ENCODE measurements around the gene NRP1.

Gene NRP1

GRCh38 chr10:33345236-33345635 lies 10.8 kb upstream of the NRP1 start:
- Histone ChIP-seq H3K9me3 (ENCODE audit: control insufficient read depth, low read length) (no peaks in the 10 kb centered on the region), H3K4me3 (ENCODE audit: low read length) (no peak overlapping the region), H3K36me3 (ENCODE audit: control insufficient read depth, insufficient read depth, low read length) (no peaks in the 10 kb centered on the region), H3K27me3 (ENCODE audit: control insufficient read depth, insufficient read depth, low read length) (no peaks in the 10 kb centered on the region), H3K9ac (ENCODE audit: low read length) (no peak overlapping the region), H3K4me1 (ENCODE audit: control insufficient read depth, insufficient read depth, low read length) (no peaks in the 10 kb centered on the region)

- no peaks in the 10 kb centered on the region for H3K27me3 ChIP-seq (ENCODE audit: control insufficient read depth, insufficient read depth, low read length)
- H3K4me3 ChIP-seq (ENCODE audit: low read length) = no peak overlapping the region
- H3K4me1 ChIP-seq (ENCODE audit: control insufficient read depth, insufficient read depth, low read length) = no peaks in the 10 kb centered on the region
- H3K36me3 ChIP-seq (ENCODE audit: control insufficient read depth, insufficient read depth, low read length) = no peaks in the 10 kb centered on the region
- no peak overlapping the region for H3K9ac ChIP-seq (ENCODE audit: low read length)
- no peaks in the 10 kb centered on the region for H3K9me3 ChIP-seq (ENCODE audit: control insufficient read depth, low read length)
Observed at GRCh38 chr10:33344676-33345075, 10.2 kb upstream of the NRP1 start.

GRCh38 chr10:33341637-33342036 lies 7.2 kb upstream of the NRP1 start:
- no peak overlapping the region for H3K9ac ChIP-seq (ENCODE audit: low read length)
- H3K4me3 ChIP-seq (ENCODE audit: low read length) = no peak overlapping the region
- H3K36me3 ChIP-seq (ENCODE audit: control insufficient read depth, insufficient read depth, low read length) = no peaks in the 10 kb centered on the region

GRCh38 chr10:33337326-33337957 lies 3.0 kb upstream of the NRP1 start:
- Histone ChIP-seq H3K36me3 (ENCODE audit: control insufficient read depth, insufficient read depth, low read length) (no peaks in the 10 kb centered on the region), H3K9ac (ENCODE audit: low read length) (peak overlapping the region; percentile 55)

More at GRCh38 chr10:33341637-33342036, 7.2 kb upstream of the NRP1 start:
- Histone ChIP-seq H3K9me3 (ENCODE audit: control insufficient read depth, low read length) (no peaks in the 10 kb centered on the region), H3K4me1 (ENCODE audit: control insufficient read depth, insufficient read depth, low read length) (peaks cover 5% of the 10 kb centered on the region), H3K27me3 (ENCODE audit: control insufficient read depth, insufficient read depth, low read length) (peaks cover 7% of the 10 kb centered on the region)

GRCh38 chr10:33336582-33337325 lies 2.3 kb upstream of the NRP1 start:
- peak overlapping the region; percentile 55 for H3K9ac ChIP-seq (ENCODE audit: low read length)
- H3K36me3 ChIP-seq (ENCODE audit: control insufficient read depth, insufficient read depth, low read length) = no peaks in the 10 kb centered on the region
- H3K27me3 ChIP-seq (ENCODE audit: control insufficient read depth, insufficient read depth, low read length) = peaks cover 7% of the 10 kb centered on the region
- H3K9me3 ChIP-seq (ENCODE audit: control insufficient read depth, low read length) = no peaks in the 10 kb centered on the region
- H3K4me1 ChIP-seq (ENCODE audit: control insufficient read depth, insufficient read depth, low read length) = peaks cover 10% of the 10 kb centered on the region
- H3K4me3 ChIP-seq (ENCODE audit: low read length) = peak overlapping the region; percentile 51

More at GRCh38 chr10:33337326-33337957, 3.0 kb upstream of the NRP1 start:
- no peaks in the 10 kb centered on the region for H3K9me3 ChIP-seq (ENCODE audit: control insufficient read depth, low read length)
- H3K4me3 ChIP-seq (ENCODE audit: low read length) = peak overlapping the region; percentile 16
- peaks cover 7% of the 10 kb centered on the region for H3K27me3 ChIP-seq (ENCODE audit: control insufficient read depth, insufficient read depth, low read length)
- H3K4me1 ChIP-seq (ENCODE audit: control insufficient read depth, insufficient read depth, low read length) = peaks cover 10% of the 10 kb centered on the region

GRCh38 chr10:33335801-33336581 lies 1.5 kb upstream of the NRP1 start:
- Histone ChIP-seq H3K36me3 (ENCODE audit: control insufficient read depth, insufficient read depth, low read length) (no peaks in the 10 kb centered on the region), H3K9me3 (ENCODE audit: control insufficient read depth, low read length) (no peaks in the 10 kb centered on the region), H3K4me3 (ENCODE audit: low read length) (peak overlapping the region; percentile 51), H3K9ac (ENCODE audit: low read length) (peak overlapping the region; percentile 55), H3K4me1 (ENCODE audit: control insufficient read depth, insufficient read depth, low read length) (peaks cover 11% of the 10 kb centered on the region), H3K27me3 (ENCODE audit: control insufficient read depth, insufficient read depth, low read length) (peaks cover 7% of the 10 kb centered on the region)

- H3K4me3 ChIP-seq (ENCODE audit: low read length) = peak overlapping the region; percentile 51
- H3K4me1 ChIP-seq (ENCODE audit: control insufficient read depth, insufficient read depth, low read length) = peaks cover 16% of the 10 kb centered on the region
- peak overlapping the region; percentile 55 for H3K9ac ChIP-seq (ENCODE audit: low read length)
- H3K36me3 ChIP-seq (ENCODE audit: control insufficient read depth, insufficient read depth, low read length) = no peaks in the 10 kb centered on the region
- H3K9me3 ChIP-seq (ENCODE audit: control insufficient read depth, low read length) = no peaks in the 10 kb centered on the region
- peaks cover 7% of the 10 kb centered on the region for H3K27me3 ChIP-seq (ENCODE audit: control insufficient read depth, insufficient read depth, low read length)
Observed at GRCh38 chr10:33335551-33335800, 1.0 kb upstream of the NRP1 start.

- H3K36me3 ChIP-seq (ENCODE audit: control insufficient read depth, insufficient read depth, low read length) = no peaks in the 10 kb centered on the region
- peak overlapping the region; percentile 51 for H3K4me3 ChIP-seq (ENCODE audit: low read length)
- peak overlapping the region; percentile 55 for H3K9ac ChIP-seq (ENCODE audit: low read length)
- H3K4me1 ChIP-seq (ENCODE audit: control insufficient read depth, insufficient read depth, low read length) = peaks cover 16% of the 10 kb centered on the region
- H3K27me3 ChIP-seq (ENCODE audit: control insufficient read depth, insufficient read depth, low read length) = peaks cover 7% of the 10 kb centered on the region
- no peaks in the 10 kb centered on the region for H3K9me3 ChIP-seq (ENCODE audit: control insufficient read depth, low read length)
Observed at GRCh38 chr10:33334805-33335550, 511 bp upstream of the NRP1 start.

GRCh38 chr10:33333260-33334101 lies 986 bp downstream of the NRP1 start:
- H3K4me1 ChIP-seq (ENCODE audit: control insufficient read depth, insufficient read depth, low read length) = peaks cover 16% of the 10 kb centered on the region
- H3K9ac ChIP-seq (ENCODE audit: low read length) = peak overlapping the region; percentile 80
- peaks cover 7% of the 10 kb centered on the region for H3K27me3 ChIP-seq (ENCODE audit: control insufficient read depth, insufficient read depth, low read length)
- no peaks in the 10 kb centered on the region for H3K36me3 ChIP-seq (ENCODE audit: control insufficient read depth, insufficient read depth, low read length)
- H3K9me3 ChIP-seq (ENCODE audit: control insufficient read depth, low read length) = no peaks in the 10 kb centered on the region
- peak overlapping the region; percentile 74 for H3K4me3 ChIP-seq (ENCODE audit: low read length)

GRCh38 chr10:33332183-33333065 lies 2.0 kb downstream of the NRP1 start:
- no peak overlapping the region for H3K9ac ChIP-seq (ENCODE audit: low read length)
- no peaks in the 10 kb centered on the region for H3K9me3 ChIP-seq (ENCODE audit: control insufficient read depth, low read length)
- peaks cover 2% of the 10 kb centered on the region for H3K27me3 ChIP-seq (ENCODE audit: control insufficient read depth, insufficient read depth, low read length)
- peaks cover 16% of the 10 kb centered on the region for H3K4me1 ChIP-seq (ENCODE audit: control insufficient read depth, insufficient read depth, low read length)
- no peaks in the 10 kb centered on the region for H3K36me3 ChIP-seq (ENCODE audit: control insufficient read depth, insufficient read depth, low read length)
- no peak overlapping the region for H3K4me3 ChIP-seq (ENCODE audit: low read length)

Measured in mucosa of stomach (tissue), 1 donor.